Measurements from ENCODE around the gene ESPL1. TPM values are rescaled to one million over a fixed set of nuclear protein-coding genes. Genes with fewer than 3 reads are reported as not detected.

ESPL1 gene
- polyA plus RNA-seq, 1 donor (not counting 4 experiments of a cell fraction or from before 2014, with no cell fraction given): 3.7 TPM

DNA sequence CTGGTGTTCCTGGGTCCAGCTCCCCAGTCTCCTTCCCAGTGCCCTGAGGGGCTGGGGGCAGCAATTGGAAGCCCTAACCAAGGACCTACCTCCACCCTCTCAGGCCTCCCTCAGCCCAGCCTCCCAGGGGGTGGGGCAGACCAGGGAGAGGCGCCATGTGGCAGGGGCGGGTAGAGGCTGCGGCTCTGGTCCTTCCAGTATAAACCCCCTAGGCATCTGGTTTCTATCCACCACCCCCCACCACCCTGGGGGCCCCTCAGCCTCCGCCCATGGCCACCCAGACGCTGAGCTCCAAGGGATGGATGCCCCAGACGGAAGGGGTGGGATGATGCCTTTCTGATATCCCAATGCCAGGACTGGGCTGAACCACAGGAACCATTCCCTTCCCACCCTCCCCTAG lies 70.8 kb downstream of the ESPL1 start:
- dilution Hi-C loops (cut with MboI; ENCODE audit: extremely low pct_ligation_motif_present, low sequenced_read_pairs): no loop called here
- FAIRE-seq: no peak

GRCh38 chr12:53340398-53340797 lies 72.3 kb downstream of the ESPL1 start:
- Histone ChIP-seq H3K4me2 (ENCODE audit: control insufficient read depth, extremely low read depth, insufficient read depth, low read depth, low read length) (no peak overlapping the region), H3K4me1 (ENCODE audit: control insufficient read depth, extremely low read depth, insufficient read depth, low read length) (peaks cover 1% of the 10 kb centered on the region), H3K27me3 (ENCODE audit: control insufficient read depth, extremely low read depth, insufficient read depth, low read length) (peaks cover 37% of the 10 kb centered on the region), H3K36me3 (ENCODE audit: control insufficient read depth in 2 of 2, extremely low read depth in 1 of 2, insufficient read depth in 2 of 2, low read length in 2 of 2) (no peaks in the 10 kb centered on the region), H3K79me2 (ENCODE audit: control insufficient read depth, insufficient read depth, low read length) (no peaks in the 10 kb centered on the region), H3K27ac (ENCODE audit: control insufficient read depth, insufficient read depth, low read length) (no peak overlapping the region), H4K20me1 (ENCODE audit: control insufficient read depth, extremely low read depth, insufficient read depth, low read length) (no peaks in the 10 kb centered on the region), H3K9ac (ENCODE audit: control insufficient read depth, extremely low read depth, insufficient read depth, low read length) (no peak overlapping the region), H3K9me1 (ENCODE audit: control insufficient read depth, extremely low read depth, insufficient read depth, low read length) (no peaks in the 10 kb centered on the region), H2AFZ (ENCODE audit: control insufficient read depth, low read length) (no peak overlapping the region), H3K4me3 (ENCODE audit: control insufficient read depth in 2 of 3, extremely low read depth in 1 of 3, insufficient read depth in 2 of 3, low read depth in 1 of 3, low read length in 3 of 3) (no peak overlapping the region), H3K9me3 (ENCODE audit: control insufficient read depth, low read depth, low read length) (no peaks in the 10 kb centered on the region)
- FAIRE-seq (no peak), DNase-seq (ENCODE audit: low read depth, low spot score) (no peak)
- TF ChIP-seq CTCF (optimal IDR thresholded peaks at IDR 0.05 in 1 of 3, IDR thresholded peaks at IDR 0.05 in 1 of 3, conservative IDR thresholded peaks at IDR 0.05 in 1 of 3; ENCODE audit: extremely low read depth in 1 of 3, insufficient read depth in 2 of 3, low read length in 3 of 3) (no peak), EZH2 (IDR thresholded peaks at IDR 0.05; ENCODE audit: low read length) (no peak)
- dilution Hi-C loops (cut with MboI; ENCODE audit: extremely low pct_ligation_motif_present, low sequenced_read_pairs): no loop called here

More for the DNA sequence above, 70.8 kb downstream of the ESPL1 start:
- H3K9ac ChIP-seq (ENCODE audit: control insufficient read depth, extremely low read depth, insufficient read depth, low read length): no peak overlapping the region
- no peaks in the 10 kb centered on the region for H4K20me1 ChIP-seq (ENCODE audit: control insufficient read depth, extremely low read depth, insufficient read depth, low read length)
- H3K4me3 ChIP-seq (ENCODE audit: control insufficient read depth in 2 of 3, extremely low read depth in 1 of 3, insufficient read depth in 2 of 3, low read depth in 1 of 3, low read length in 3 of 3): no peak overlapping the region
- H2AFZ ChIP-seq (ENCODE audit: control insufficient read depth, low read length): no peak overlapping the region
- H3K79me2 ChIP-seq (ENCODE audit: control insufficient read depth, insufficient read depth, low read length): no peaks in the 10 kb centered on the region
- no peak for TF ChIP-seq EZH2 (IDR thresholded peaks at IDR 0.05; ENCODE audit: low read length)
- no peak for TF ChIP-seq CTCF (optimal IDR thresholded peaks at IDR 0.05 in 1 of 3, IDR thresholded peaks at IDR 0.05 in 1 of 3, conservative IDR thresholded peaks at IDR 0.05 in 1 of 3; ENCODE audit: extremely low read depth in 1 of 3, insufficient read depth in 2 of 3, low read length in 3 of 3)
- H3K36me3 ChIP-seq (ENCODE audit: control insufficient read depth in 2 of 2, extremely low read depth in 1 of 2, insufficient read depth in 2 of 2, low read length in 2 of 2): no peaks in the 10 kb centered on the region
- no peak overlapping the region for H3K4me2 ChIP-seq (ENCODE audit: control insufficient read depth, extremely low read depth, insufficient read depth, low read depth, low read length)
- H3K27me3 ChIP-seq (ENCODE audit: control insufficient read depth, extremely low read depth, insufficient read depth, low read length): peaks cover 38% of the 10 kb centered on the region
- H3K9me1 ChIP-seq (ENCODE audit: control insufficient read depth, extremely low read depth, insufficient read depth, low read length): no peaks in the 10 kb centered on the region
- no peak for DNase-seq (ENCODE audit: low read depth, low spot score)
- H3K9me3 ChIP-seq (ENCODE audit: control insufficient read depth, low read depth, low read length): no peaks in the 10 kb centered on the region
- H3K4me1 ChIP-seq (ENCODE audit: control insufficient read depth, extremely low read depth, insufficient read depth, low read length): no peaks in the 10 kb centered on the region
- H3K27ac ChIP-seq (ENCODE audit: control insufficient read depth, insufficient read depth, low read length): no peak overlapping the region

Other genes with a start within 250 kb of the ESPL1 start
- 0.72 to 1.1 TPM (median 0.80 TPM) in 3 replicates for gene TNS2, start 218.2 kb upstream of the ESPL1 start, polyA plus RNA-seq
- gene SPRYD3, start 188.9 kb upstream of the ESPL1 start, polyA plus RNA-seq: 27.5 to 34.2 TPM (median 32.4 TPM) in 3 replicates
- gene IGFBP6, start 170.6 kb upstream of the ESPL1 start, polyA plus RNA-seq: 30.1 to 44.9 TPM (median 44.7 TPM) in 3 replicates
- gene SOAT2, start 164.8 kb upstream of the ESPL1 start, polyA plus RNA-seq: 0.08 TPM in 1 of 3 replicates, not detected in the others
- 6.5 to 11.8 TPM (median 10.3 TPM) in 3 replicates for gene ZNF740, start 87.6 kb upstream of the ESPL1 start, polyA plus RNA-seq
- 7.9 to 29.5 TPM (median 19.5 TPM) in 3 replicates for gene CSAD, start 87.4 kb upstream of the ESPL1 start, polyA plus RNA-seq
- gene ITGB7, start 61.0 kb upstream of the ESPL1 start, polyA plus RNA-seq: 0.58 to 2.4 TPM (median 0.83 TPM) in 3 replicates
- 26.4 to 31.5 TPM (median 30.9 TPM) in 3 replicates for gene RARG, start 36.1 kb upstream of the ESPL1 start, polyA plus RNA-seq
- 546 to 674 TPM (median 659 TPM) in 3 replicates for gene PFDN5, start 27.2 kb downstream of the ESPL1 start, polyA plus RNA-seq
- gene MYG1, start 31.4 kb downstream of the ESPL1 start, polyA plus RNA-seq: 24.2 to 31.9 TPM (median 27.2 TPM) in 3 replicates
- 42.1 to 58.3 TPM (median 42.3 TPM) in 3 replicates for gene AAAS, start 53.3 kb downstream of the ESPL1 start, polyA plus RNA-seq
- not detected in 3 replicates for gene SP7, start 68.1 kb downstream of the ESPL1 start, polyA plus RNA-seq
- gene SP1, start 111.9 kb downstream of the ESPL1 start, polyA plus RNA-seq: 30.7 to 34.5 TPM (median 31.2 TPM) in 3 replicates
- gene AMHR2, start 155.6 kb downstream of the ESPL1 start, polyA plus RNA-seq: 0.04 TPM in 1 of 3 replicates, not detected in the others
- gene PRR13, start 173.4 kb downstream of the ESPL1 start, polyA plus RNA-seq: 81.1 to 128 TPM (median 104 TPM) in 3 replicates
- 179 to 329 TPM (median 238 TPM) in 3 replicates for gene PCBP2, start 183.8 kb downstream of the ESPL1 start, polyA plus RNA-seq
- 8.7 to 21.8 TPM (median 13.4 TPM) in 3 replicates for gene MAP3K12, start 231.2 kb downstream of the ESPL1 start, polyA plus RNA-seq
- gene TARBP2, start 233.0 kb downstream of the ESPL1 start, polyA plus RNA-seq: 21.0 to 30.3 TPM (median 28.4 TPM) in 3 replicates
- gene NPFF, start 239.2 kb downstream of the ESPL1 start, polyA plus RNA-seq: not detected in 3 replicates